NCI-H2227 (cell line): ENCODE data around the gene DMPK.

Experiments used
- DNase-seq: peaks from one replicate; lab custom pipeline; 2025; ENCODE audit not compliant: unreplicated experiment; lab: John Stamatoyannopoulos, UW

The DMPK gene

GRCh38 chr19:45786533-45786894 is 4.2 kb upstream of the DMPK start:
- no peak for DNase-seq

GRCh38 chr19:45785781-45786532 is 3.7 kb upstream of the DMPK start:
- DNase-seq, result no peak

- DNase-seq, result no peak
These were observed 2.8 kb upstream of the DMPK start for GRCh38 chr19:45785097-45785496.

GRCh38 chr19:45784096-45784495 is 1.8 kb upstream of the DMPK start:
- DNase-seq, result no peak

GRCh38 chr19:45782820-45783785 is 813 bp upstream of the DMPK start:
- DNase-seq, result no peak

- DNase-seq, result no peak
These were observed 802 bp downstream of the DMPK start for GRCh38 chr19:45781214-45782161.

- no peak for DNase-seq
These were observed 1.7 kb downstream of the DMPK start for GRCh38 chr19:45780448-45781213.

- DNase-seq, result no peak
These were observed 2.2 kb downstream of the DMPK start for GRCh38 chr19:45780146-45780447.

GRCh38 chr19:45779231-45780145 is 2.8 kb downstream of the DMPK start:
- DNase-seq, result peak; percentile 86

- DNase-seq, result no peak
These were observed 4.2 kb downstream of the DMPK start for GRCh38 chr19:45778010-45778661.

GRCh38 chr19:45777395-45777961 is 4.8 kb downstream of the DMPK start:
- DNase-seq, result no peak

GRCh38 chr19:45774765-45775164 is 7.5 kb downstream of the DMPK start:
- no peak for DNase-seq

GRCh38 chr19:45773384-45773783 is 8.9 kb downstream of the DMPK start:
- DNase-seq, result no peak

- DNase-seq, result no peak
These were observed 9.4 kb downstream of the DMPK start for GRCh38 chr19:45772912-45773311.

GRCh38 chr19:45772130-45772840 is 10.0 kb downstream of the DMPK start:
- no peak for DNase-seq

- no peak for DNase-seq
These were observed 10.9 kb downstream of the DMPK start for GRCh38 chr19:45771311-45771933.
